H9 (cell line): Measurements from ENCODE around the gene ZFP36L1. TPM values are rescaled to one million over a fixed set of nuclear protein-coding genes. Genes with fewer than 3 reads are reported as not detected.

Experiments used
- DNase-seq: peaks from one replicate; pipeline ENCODE4 v3.0.0-alpha.2; 2017
- H2AFZ ChIP-seq: one replicate; pipeline ENCODE4 v1.6.1; 2013; ENCODE audit warnings: mild to moderate bottlenecking, low read length, control low read depth, moderate library complexity
- H2AK5ac ChIP-seq: 2 replicates; pipeline ENCODE4 v1.6.1; 2013; ENCODE audit warnings: low read length, control low read depth, mixed read lengths; ENCODE audit not compliant: insufficient read length
- H2BK120ac ChIP-seq: one replicate; pipeline ENCODE4 v1.6.1; 2013; ENCODE audit warnings: low read depth, mild to moderate bottlenecking, low read length, control low read depth, inconsistent platforms; ENCODE audit not compliant: poor library complexity, severe bottlenecking
- H2BK12ac ChIP-seq: 2 replicates; pipeline ENCODE4 v1.6.1; 2013; ENCODE audit warnings: low read length, control low read depth, mixed read lengths, low read depth; ENCODE audit not compliant: insufficient read length
- H2BK15ac ChIP-seq: 2 replicates; pipeline ENCODE4 v1.6.1; 2013; ENCODE audit warnings: low read depth, low read length, control low read depth
- H2BK20ac ChIP-seq: one replicate; pipeline ENCODE4 v1.6.1; 2013; ENCODE audit warnings: low read depth, mild to moderate bottlenecking, low read length, control low read depth, inconsistent platforms; ENCODE audit not compliant: poor library complexity, severe bottlenecking
- H2BK5ac ChIP-seq: 2 replicates; pipeline ENCODE4 v1.6.1; 2013; ENCODE audit warnings: low read length, control low read depth, mixed read lengths; ENCODE audit not compliant: insufficient read length
- H3K14ac ChIP-seq: 2 replicates; pipeline ENCODE4 v1.6.1; 2013; ENCODE audit warnings: low read length, control low read depth; ENCODE audit not compliant: insufficient read depth
- H3K18ac ChIP-seq: 2 replicates; pipeline ENCODE4 v1.6.1; 2013; ENCODE audit warnings: low read depth, mild to moderate bottlenecking, mixed read lengths, low read length, control low read depth; ENCODE audit not compliant: insufficient read length
- H3K23ac ChIP-seq: 2 replicates; pipeline ENCODE4 v1.6.1; 2013; ENCODE audit warnings: low read length, control low read depth, mixed read lengths, low read depth; ENCODE audit not compliant: insufficient read length
- H3K23me2 ChIP-seq: 2 replicates; pipeline ENCODE4 v1.6.1; 2013; ENCODE audit warnings: low read depth, mild to moderate bottlenecking, mixed read lengths, low read length, control low read depth; ENCODE audit not compliant: insufficient read length, poor library complexity, severe bottlenecking
- H3K27ac ChIP-seq: 2 replicates; pipeline ENCODE4 v1.5.1; 2013; ENCODE audit warnings: low read length, control low read depth, mixed read lengths, low read depth; ENCODE audit not compliant: insufficient read length
- H3K27me3 ChIP-seq: 2 replicates; pipeline ENCODE4 v1.6.1; 2013; ENCODE audit warnings: low read length, control low read depth, inconsistent platforms; ENCODE audit not compliant: insufficient read depth
- H3K4ac ChIP-seq: 2 replicates; pipeline ENCODE4 v1.6.1; 2013; ENCODE audit warnings: low read depth, mild to moderate bottlenecking, control low read depth, inconsistent platforms, low read length, moderate library complexity
- H3K4me1 ChIP-seq: 2 replicates; pipeline ENCODE4 v1.6.1; 2013; ENCODE audit warnings: low read length, control low read depth, inconsistent platforms; ENCODE audit not compliant: insufficient read depth
- H3K4me2 ChIP-seq: 2 replicates; pipeline ENCODE4 v1.6.1; 2013; ENCODE audit warnings: low read length, control low read depth, mixed read lengths; ENCODE audit not compliant: insufficient read length, insufficient read depth
- H3K56ac ChIP-seq: 2 replicates; pipeline ENCODE4 v1.6.1; 2013; ENCODE audit warnings: low read depth, mild to moderate bottlenecking, mixed read lengths, low read length, control low read depth; ENCODE audit not compliant: insufficient read length
- H3K79me1 ChIP-seq: 2 replicates; pipeline ENCODE4 v1.6.1; 2013; ENCODE audit warnings: low read depth, mild to moderate bottlenecking, moderate library complexity, low read length, control low read depth, inconsistent platforms; ENCODE audit not compliant: insufficient read depth, poor library complexity, severe bottlenecking
- H3K79me2 ChIP-seq: 2 replicates; pipeline ENCODE4 v1.6.1; 2013; ENCODE audit warnings: low read length, control low read depth, inconsistent platforms; ENCODE audit not compliant: insufficient read depth
- H3K9ac ChIP-seq: 2 replicates; pipeline ENCODE4 v1.6.1; 2013; ENCODE audit warnings: low read length, control low read depth, mixed read lengths; ENCODE audit not compliant: insufficient read length; ENCODE audit errors: extremely low read depth
- H3K9me3 ChIP-seq: one replicate; pipeline ENCODE4 v1.6.1; 2013; ENCODE audit warnings: low read depth, low read length, inconsistent platforms; ENCODE audit not compliant: control insufficient read depth
- H3T11ph ChIP-seq: one replicate; pipeline ENCODE4 v1.6.1; 2013; ENCODE audit warnings: mild to moderate bottlenecking, low read length, control low read depth, inconsistent platforms
- H4K20me1 ChIP-seq: one replicate; pipeline ENCODE4 v1.6.1; 2013; ENCODE audit not compliant: control insufficient read depth, insufficient read length, insufficient read depth
- H4K5ac ChIP-seq: 2 replicates; pipeline ENCODE4 v1.6.1; 2013; ENCODE audit warnings: low read depth, mild to moderate bottlenecking, mixed read lengths, low read length, control low read depth; ENCODE audit not compliant: insufficient read length
- H4K8ac ChIP-seq: replicated peaks from 2 replicates; pipeline ENCODE4 v1.6.1; 2013; ENCODE audit warnings: low read length, control low read depth, mixed read lengths, low read depth; ENCODE audit not compliant: insufficient read length
- H4K91ac ChIP-seq: 2 replicates; pipeline ENCODE4 v1.6.1; 2013; ENCODE audit warnings: low read depth, mild to moderate bottlenecking, moderate library complexity, mixed read lengths, low read length, control low read depth; ENCODE audit not compliant: insufficient read length
- H3K27ac Mint-ChIP-seq, 3 experiments: 2 replicates in 2 of 3; 3 replicates in 1 of 3; pipeline ENCODE4 v1.8.0; 2020 to 2021; ENCODE audit warnings: mixed read lengths in 3 of 3, mild to moderate bottlenecking in 1 of 3, moderate library complexity in 1 of 3
- H3K27me3 Mint-ChIP-seq: 2 replicates; pipeline ENCODE4 v1.8.0; 2021; ENCODE audit warnings: low read depth, mild to moderate bottlenecking, moderate library complexity, mixed read lengths
- H3K36me3 Mint-ChIP-seq, 3 experiments: 2 replicates in 2 of 3; 3 replicates in 1 of 3; pipeline ENCODE4 v1.8.0; 2020 to 2021; ENCODE audit warnings: low read depth in 3 of 3, mixed read lengths in 3 of 3; ENCODE audit not compliant: insufficient read depth in 1 of 3
- H3K4me1 Mint-ChIP-seq, 2 experiments: 2 replicates each; pipeline ENCODE4 v1.8.0; 2020; ENCODE audit warnings: mixed read lengths in 2 of 2
- H3K4me3 Mint-ChIP-seq, 2 experiments: 2 replicates in 1 of 2; 3 replicates in 1 of 2; pipeline ENCODE4 v1.8.0; 2020 to 2021; ENCODE audit warnings: mild to moderate bottlenecking in 2 of 2, mixed read lengths in 2 of 2, moderate library complexity in 1 of 2
- H3K9me3 Mint-ChIP-seq, 2 experiments: 2 replicates in 1 of 2; 3 replicates in 1 of 2; pipeline ENCODE4 v1.8.0; 2020; ENCODE audit warnings: mild to moderate bottlenecking in 2 of 2, mixed read lengths in 2 of 2, moderate library complexity in 1 of 2
- WGBS: extraction: QIAGEN DNeasy Blood & Tissue Kit; methylation state at CpG from one replicate; pipeline ENCODE4 v1.1.7; 2013; ENCODE audit warnings: missing lambda C conversion rate, low lambda C conversion rate, mixed read lengths; ENCODE audit not compliant: insufficient read length; ENCODE audit errors: extremely low coverage; 5-methylcytosine and 5-hydroxymethylcytosine counted together
- total RNA-seq: library from RNA; stranded (reverse); gene quantifications from 2 replicates; pipeline ENCODE4 v1.2.1, GENCODE V29; 2021
- TF ChIP-seq, protein P1 (sequence below): fragments of 200-600 bp; sonication (generic); conservative IDR thresholded peaks from 3 replicates; pipeline ENCODE4 v1.8.0; 2021; ENCODE audit warnings: antibody characterized with exemption, mild to moderate bottlenecking

Gene ZFP36L1
- total RNA-seq, 1 experiment from 2014 or later: 109 TPM

DNA sequence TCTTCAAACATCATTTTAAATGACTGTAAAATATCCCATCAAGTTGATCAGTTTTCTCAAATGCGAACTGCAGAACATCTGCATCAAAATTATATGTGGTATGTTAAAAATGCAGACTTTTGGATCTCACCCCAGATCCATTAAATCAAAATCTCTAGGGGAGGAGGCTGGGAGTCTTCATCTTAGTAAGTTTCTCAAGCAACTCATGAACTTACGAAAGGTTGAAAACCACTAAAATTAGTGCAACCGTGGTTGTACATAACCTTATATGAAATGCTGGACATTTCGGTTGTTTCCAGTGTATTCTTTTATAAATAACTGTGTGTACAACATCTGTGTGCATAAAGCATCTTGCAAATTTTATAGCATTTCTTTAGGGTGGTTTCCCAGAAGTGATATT, 39.2 kb downstream of the ZFP36L1 start:
- no peaks in the 10 kb centered on the region for H3K9me3 Mint-ChIP-seq
- no peaks in the 10 kb centered on the region for H3K4me1 ChIP-seq
- H4K8ac ChIP-seq: no peak overlapping the region
- no peak overlapping the region for H2BK5ac ChIP-seq
- H2BK12ac ChIP-seq: no peak overlapping the region
- no peak overlapping the region for H3T11ph ChIP-seq
- H3K27ac ChIP-seq: no peak overlapping the region
- no peak for DNase-seq
- no peaks in the 10 kb centered on the region for H3K27me3 ChIP-seq
- H2AFZ ChIP-seq: no peak overlapping the region
- H3K4me1 Mint-ChIP-seq: no peaks in the 10 kb centered on the region
- H2BK20ac ChIP-seq: no peak overlapping the region
- H3K36me3 Mint-ChIP-seq: no peaks in the 10 kb centered on the region; a peak in 1 of 7 replicates
- no peak overlapping the region for H2BK120ac ChIP-seq
- no CpG with 5 or more reads among the region's 4 CpGs for WGBS
- no peak overlapping the region for H4K5ac ChIP-seq
- no peaks in the 10 kb centered on the region for H3K79me2 ChIP-seq
- no peak overlapping the region for H3K56ac ChIP-seq
- no peak overlapping the region for H4K91ac ChIP-seq
- H2BK15ac ChIP-seq: no peak overlapping the region
- H3K79me1 ChIP-seq: no peaks in the 10 kb centered on the region
- H3K9ac ChIP-seq: no peak overlapping the region
- no peak overlapping the region for H3K23ac ChIP-seq
- H4K20me1 ChIP-seq: no peaks in the 10 kb centered on the region
- no peak overlapping the region for H3K4me2 ChIP-seq
- no peaks in the 10 kb centered on the region for H3K9me3 ChIP-seq
- no peaks in the 10 kb centered on the region for H3K23me2 ChIP-seq
- H3K27me3 Mint-ChIP-seq: peaks cover 1% of the 10 kb centered on the region; the same call in 1 of the 2 replicates
- H3K4ac ChIP-seq: no peak overlapping the region
- no peak overlapping the region for H2AK5ac ChIP-seq
- TF ChIP-seq, protein P1, sequence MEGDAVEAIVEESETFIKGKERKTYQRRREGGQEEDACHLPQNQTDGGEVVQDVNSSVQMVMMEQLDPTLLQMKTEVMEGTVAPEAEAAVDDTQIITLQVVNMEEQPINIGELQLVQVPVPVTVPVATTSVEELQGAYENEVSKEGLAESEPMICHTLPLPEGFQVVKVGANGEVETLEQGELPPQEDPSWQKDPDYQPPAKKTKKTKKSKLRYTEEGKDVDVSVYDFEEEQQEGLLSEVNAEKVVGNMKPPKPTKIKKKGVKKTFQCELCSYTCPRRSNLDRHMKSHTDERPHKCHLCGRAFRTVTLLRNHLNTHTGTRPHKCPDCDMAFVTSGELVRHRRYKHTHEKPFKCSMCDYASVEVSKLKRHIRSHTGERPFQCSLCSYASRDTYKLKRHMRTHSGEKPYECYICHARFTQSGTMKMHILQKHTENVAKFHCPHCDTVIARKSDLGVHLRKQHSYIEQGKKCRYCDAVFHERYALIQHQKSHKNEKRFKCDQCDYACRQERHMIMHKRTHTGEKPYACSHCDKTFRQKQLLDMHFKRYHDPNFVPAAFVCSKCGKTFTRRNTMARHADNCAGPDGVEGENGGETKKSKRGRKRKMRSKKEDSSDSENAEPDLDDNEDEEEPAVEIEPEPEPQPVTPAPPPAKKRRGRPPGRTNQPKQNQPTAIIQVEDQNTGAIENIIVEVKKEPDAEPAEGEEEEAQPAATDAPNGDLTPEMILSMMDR: no peak
- no peak overlapping the region for H3K14ac ChIP-seq
- no peak overlapping the region for H3K27ac Mint-ChIP-seq
- no peak overlapping the region for H3K4me3 Mint-ChIP-seq
- H3K18ac ChIP-seq: no peak overlapping the region
